Astrocyte (in vitro differentiated cells and primary cell): ENCODE data around the gene MAPK10. TPM values are rescaled to one million over a fixed set of nuclear protein-coding genes. Genes with fewer than 3 reads are reported as not detected.
A peak's percentile ranks its signal among the peaks of the same experiment; 100 is the strongest.
"Not testable (repeated sequence)": the region's sequence is repeated elsewhere in the genome, so short reads cannot be mapped to it uniquely, and the experiment has no call there.

Experiments
- DNase-seq: peaks from one replicate; pipeline ENCODE4 v3.0.0-alpha.2; 2010; ENCODE audit warnings: low read depth
- FAIRE-seq: peaks from 2 replicates; lab custom pipeline; 2011; peaks lifted over from hg19 to GRCh38; lab: Jason Lieb, UNC
- H2AFZ ChIP-seq: 2 replicates; pipeline ENCODE4 v1.6.0; 2012; ENCODE audit warnings: low read depth, low read length, inconsistent platforms
- H3K27ac ChIP-seq: 2 replicates; pipeline ENCODE4 v1.5.1; 2011; ENCODE audit warnings: low read depth, low read length, inconsistent platforms
- H3K27me3 ChIP-seq: 2 replicates; pipeline ENCODE4 v1.6.0; 2011; ENCODE audit warnings: low read length, inconsistent platforms; ENCODE audit not compliant: insufficient read depth
- H3K36me3 ChIP-seq: 2 replicates; pipeline ENCODE4 v1.5.1; 2011; ENCODE audit warnings: low read length, inconsistent platforms; ENCODE audit not compliant: insufficient read depth
- H3K4me1 ChIP-seq: 2 replicates; pipeline ENCODE4 v1.5.1; 2011; ENCODE audit warnings: low read length, inconsistent platforms; ENCODE audit not compliant: insufficient read depth
- H3K4me2 ChIP-seq: 2 replicates; pipeline ENCODE4 v1.6.0; 2012; ENCODE audit warnings: low read length, inconsistent platforms
- H3K4me3 ChIP-seq: 2 replicates; pipeline ENCODE4 v1.5.1; 2011; ENCODE audit warnings: low read depth, mild to moderate bottlenecking, low read length, inconsistent platforms; ENCODE audit not compliant: insufficient read depth
- H3K79me2 ChIP-seq: 2 replicates; pipeline ENCODE4 v1.6.0; 2012; ENCODE audit warnings: mild to moderate bottlenecking, low read length, inconsistent platforms; ENCODE audit not compliant: insufficient read depth
- H3K9ac ChIP-seq: 2 replicates; pipeline ENCODE4 v1.6.0; 2012; ENCODE audit warnings: mild to moderate bottlenecking, low read length, inconsistent platforms
- H3K9me3 ChIP-seq: 2 replicates; pipeline ENCODE4 v1.5.1; 2012; ENCODE audit warnings: low read depth, mild to moderate bottlenecking, low read length, inconsistent platforms; ENCODE audit not compliant: insufficient read depth
- H4K20me1 ChIP-seq: 2 replicates; pipeline ENCODE4 v1.6.0; 2012; ENCODE audit warnings: low read length, inconsistent platforms; ENCODE audit not compliant: insufficient read depth
- H3K27ac Mint-ChIP-seq: one replicate; pipeline ENCODE4 v1.8.0; 2021; ENCODE audit warnings: mild to moderate bottlenecking, mixed read lengths; ENCODE audit not compliant: unreplicated experiment
- H3K27me3 Mint-ChIP-seq: one replicate; pipeline ENCODE4 v1.8.0; 2021; ENCODE audit warnings: low read depth, mixed read lengths; ENCODE audit not compliant: unreplicated experiment
- H3K36me3 Mint-ChIP-seq: one replicate; pipeline ENCODE4 v1.8.0; 2021; ENCODE audit warnings: low read depth, mixed read lengths; ENCODE audit not compliant: unreplicated experiment
- H3K4me1 Mint-ChIP-seq: one replicate; pipeline ENCODE4 v1.8.0; 2021; ENCODE audit warnings: low read depth, mixed read lengths; ENCODE audit not compliant: unreplicated experiment
- H3K4me3 Mint-ChIP-seq: one replicate; pipeline ENCODE4 v1.8.0; 2021; ENCODE audit warnings: mild to moderate bottlenecking, moderate library complexity, mixed read lengths; ENCODE audit not compliant: unreplicated experiment
- H3K9me3 Mint-ChIP-seq: one replicate; pipeline ENCODE4 v1.8.0; 2021; ENCODE audit warnings: mild to moderate bottlenecking, mixed read lengths; ENCODE audit not compliant: unreplicated experiment
- EZH2 ChIP-seq: IDR thresholded peaks from 2 replicates; pipeline ENCODE4 v1.6.1; 2012; ENCODE audit warnings: mild to moderate bottlenecking, low read length, inconsistent platforms; ENCODE audit not compliant: insufficient read depth
- total RNA-seq: library from RNA; stranded (reverse); gene quantifications from 2 replicates; pipeline ENCODE4 v1.2.1, GENCODE V29; 2021
- TF ChIP-seq, protein P1 (sequence below): IDR thresholded peaks from 2 replicates; pipeline ENCODE4 v1.5.1; 2011; ENCODE audit warnings: low read depth, mild to moderate bottlenecking, inconsistent platforms, low read length, moderate library complexity; ENCODE audit not compliant: insufficient read depth

The MAPK10 gene
- total RNA-seq, 1 donor from 2014 or later: 7.5 TPM

- H3K27ac ChIP-seq: no peak overlapping the region
- no peak overlapping the region for H3K27ac Mint-ChIP-seq
These were observed 393.5 kb downstream of the MAPK10 start for GRCh38 chr4:85966373-85966772.

GRCh38 chr4:85965529-85965928, 394.3 kb downstream of the MAPK10 start:
- Mint-ChIP-seq H3K27me3 (no peaks in the 10 kb centered on the region), H3K27ac (no peak overlapping the region), H3K36me3 (no peaks in the 10 kb centered on the region), H3K9me3 (peaks cover 3% of the 10 kb centered on the region), H3K4me1 (peaks cover 6% of the 10 kb centered on the region), H3K4me3 (no peak overlapping the region)
- Histone ChIP-seq H3K27ac (no peak overlapping the region), H3K4me3 (no peak overlapping the region), H3K4me1 (peaks cover 5% of the 10 kb centered on the region), H3K79me2 (no peaks in the 10 kb centered on the region), H3K27me3 (no peaks in the 10 kb centered on the region), H3K4me2 (no peak overlapping the region), H3K9me3 (no peaks in the 10 kb centered on the region), H3K9ac (no peak overlapping the region), H2AFZ (no peak overlapping the region), H3K36me3 (no peaks in the 10 kb centered on the region), H4K20me1 (no peaks in the 10 kb centered on the region)
- DNase-seq (no peak), FAIRE-seq (no peak)
- TF ChIP-seq, protein P1, sequence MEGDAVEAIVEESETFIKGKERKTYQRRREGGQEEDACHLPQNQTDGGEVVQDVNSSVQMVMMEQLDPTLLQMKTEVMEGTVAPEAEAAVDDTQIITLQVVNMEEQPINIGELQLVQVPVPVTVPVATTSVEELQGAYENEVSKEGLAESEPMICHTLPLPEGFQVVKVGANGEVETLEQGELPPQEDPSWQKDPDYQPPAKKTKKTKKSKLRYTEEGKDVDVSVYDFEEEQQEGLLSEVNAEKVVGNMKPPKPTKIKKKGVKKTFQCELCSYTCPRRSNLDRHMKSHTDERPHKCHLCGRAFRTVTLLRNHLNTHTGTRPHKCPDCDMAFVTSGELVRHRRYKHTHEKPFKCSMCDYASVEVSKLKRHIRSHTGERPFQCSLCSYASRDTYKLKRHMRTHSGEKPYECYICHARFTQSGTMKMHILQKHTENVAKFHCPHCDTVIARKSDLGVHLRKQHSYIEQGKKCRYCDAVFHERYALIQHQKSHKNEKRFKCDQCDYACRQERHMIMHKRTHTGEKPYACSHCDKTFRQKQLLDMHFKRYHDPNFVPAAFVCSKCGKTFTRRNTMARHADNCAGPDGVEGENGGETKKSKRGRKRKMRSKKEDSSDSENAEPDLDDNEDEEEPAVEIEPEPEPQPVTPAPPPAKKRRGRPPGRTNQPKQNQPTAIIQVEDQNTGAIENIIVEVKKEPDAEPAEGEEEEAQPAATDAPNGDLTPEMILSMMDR: no peak
- TF ChIP-seq EZH2: no peak

More at GRCh38 chr4:85966373-85966772, 393.5 kb downstream of the MAPK10 start:
- TF ChIP-seq, protein P1: no peak
- no peak for TF ChIP-seq EZH2
- H3K9me3 Mint-ChIP-seq: peaks cover 3% of the 10 kb centered on the region
- Histone ChIP-seq H3K4me3 (no peak overlapping the region), H3K9ac (no peak overlapping the region), H3K36me3 (no peaks in the 10 kb centered on the region), H3K4me2 (no peak overlapping the region), H2AFZ (no peak overlapping the region), H3K9me3 (no peaks in the 10 kb centered on the region), H3K27me3 (no peaks in the 10 kb centered on the region), H4K20me1 (no peaks in the 10 kb centered on the region), H3K4me1 (peaks cover 5% of the 10 kb centered on the region), H3K79me2 (no peaks in the 10 kb centered on the region)
- H3K36me3 Mint-ChIP-seq: no peaks in the 10 kb centered on the region
- peaks cover 6% of the 10 kb centered on the region for H3K4me1 Mint-ChIP-seq
- no peak overlapping the region for H3K4me3 Mint-ChIP-seq
- FAIRE-seq: peak; percentile 76
- no peaks in the 10 kb centered on the region for H3K27me3 Mint-ChIP-seq
- DNase-seq: no peak

- not testable (repeated sequence) for H3K4me3 Mint-ChIP-seq
These were observed 394.8 kb downstream of the MAPK10 start for GRCh38 chr4:85965017-85965416.

More at GRCh38 chr4:85965017-85965416, 394.8 kb downstream of the MAPK10 start:
- H2AFZ ChIP-seq, H3K9me3 ChIP-seq, H4K20me1 ChIP-seq, H3K27me3 ChIP-seq, H3K27ac Mint-ChIP-seq, H3K27ac ChIP-seq, H3K79me2 ChIP-seq, H3K4me1 Mint-ChIP-seq, FAIRE-seq, H3K36me3 Mint-ChIP-seq, H3K27me3 Mint-ChIP-seq, H3K36me3 ChIP-seq, H3K9me3 Mint-ChIP-seq, DNase-seq, H3K4me1 ChIP-seq, H3K9ac ChIP-seq, H3K4me2 ChIP-seq, H3K4me3 ChIP-seq: not testable (repeated sequence)
